Activated naive CD8-positive, alpha-beta T cell treated with anti-CD3 and anti-CD28 coated beads for 36 hours (primary cell): ENCODE results near the gene CD151. TPM values are rescaled to one million over a fixed set of nuclear protein-coding genes. Genes with fewer than 3 reads are reported as not detected.
A peak's percentile ranks its signal among the peaks of the same experiment; 100 is the strongest.

ENCODE experiments used
- DNase-seq: peaks from one replicate; pipeline ENCODE4 v3.0.0; 2021
- H3K27ac Mint-ChIP-seq: one replicate; pipeline ENCODE4 v1.8.0; 2022; ENCODE audit warnings: mild to moderate bottlenecking, moderate library complexity, mixed read lengths
- H3K27me3 Mint-ChIP-seq: one replicate; pipeline ENCODE4 v1.8.0; 2022; ENCODE audit warnings: mild to moderate bottlenecking, mixed read lengths
- H3K36me3 Mint-ChIP-seq: one replicate; pipeline ENCODE4 v1.8.0; 2021; ENCODE audit warnings: mild to moderate bottlenecking, mixed read lengths
- H3K4me1 Mint-ChIP-seq: one replicate; pipeline ENCODE4 v1.8.0; 2021; ENCODE audit warnings: mixed read lengths
- H3K4me3 Mint-ChIP-seq: one replicate; pipeline ENCODE4 v1.8.0; 2022; ENCODE audit warnings: mild to moderate bottlenecking, moderate library complexity, mixed read lengths
- H3K9me3 Mint-ChIP-seq: one replicate; pipeline ENCODE4 v1.8.0; 2022; ENCODE audit warnings: mixed read lengths
- total RNA-seq, 2 experiments: library from RNA; stranded (reverse); gene quantifications; one replicate each; pipeline ENCODE4 v1.2.3, GENCODE V29; 2021

Gene CD151
- total RNA-seq, 2 experiments from 2014 or later = 47.3 to 51.1 TPM

DNA sequence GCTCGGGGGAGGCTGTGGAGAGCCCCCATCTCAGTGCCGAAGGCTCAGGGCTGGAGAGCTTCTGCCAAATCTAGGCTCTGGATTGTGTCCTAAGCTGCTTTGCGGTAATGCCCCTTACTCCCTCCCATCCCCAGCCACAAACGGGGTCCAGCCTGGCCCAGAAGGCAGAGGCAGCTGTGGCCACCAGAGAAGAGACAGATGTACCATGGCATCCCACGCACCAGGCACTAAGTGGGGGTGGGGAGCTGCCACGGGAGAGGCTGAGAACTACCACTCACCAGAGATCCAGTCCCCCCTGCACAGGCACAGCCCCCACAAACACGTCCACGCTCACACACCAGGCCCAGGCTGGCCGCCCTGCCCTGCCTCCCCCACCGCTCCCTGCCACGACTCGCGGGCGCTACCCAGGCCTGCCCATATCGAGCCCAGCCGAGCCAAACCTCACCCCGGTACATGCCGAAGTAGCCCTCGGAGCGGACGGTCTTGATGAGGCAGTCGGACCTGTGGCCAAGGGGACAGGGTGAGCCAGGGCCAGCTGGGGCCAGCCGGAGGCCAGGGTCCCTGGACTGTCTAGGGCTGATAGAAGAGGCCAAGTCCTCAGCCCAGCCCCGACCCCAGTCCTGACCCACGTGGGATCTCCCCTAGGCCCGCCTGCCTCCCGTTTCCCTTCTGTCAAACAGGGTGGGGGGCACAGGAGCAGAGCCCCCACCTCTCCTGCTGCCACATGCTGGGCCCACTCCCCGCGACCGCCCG is 38.6 kb upstream of the CD151 start:
- Mint-ChIP-seq H3K4me3 (peak overlapping the region; percentile 62), H3K4me1 (peaks cover 9% of the 10 kb centered on the region), H3K27ac (no peak overlapping the region), H3K27me3 (no peaks in the 10 kb centered on the region), H3K36me3 (peaks cover 12% of the 10 kb centered on the region), H3K9me3 (no peaks in the 10 kb centered on the region)
- DNase-seq = no peak

DNA sequence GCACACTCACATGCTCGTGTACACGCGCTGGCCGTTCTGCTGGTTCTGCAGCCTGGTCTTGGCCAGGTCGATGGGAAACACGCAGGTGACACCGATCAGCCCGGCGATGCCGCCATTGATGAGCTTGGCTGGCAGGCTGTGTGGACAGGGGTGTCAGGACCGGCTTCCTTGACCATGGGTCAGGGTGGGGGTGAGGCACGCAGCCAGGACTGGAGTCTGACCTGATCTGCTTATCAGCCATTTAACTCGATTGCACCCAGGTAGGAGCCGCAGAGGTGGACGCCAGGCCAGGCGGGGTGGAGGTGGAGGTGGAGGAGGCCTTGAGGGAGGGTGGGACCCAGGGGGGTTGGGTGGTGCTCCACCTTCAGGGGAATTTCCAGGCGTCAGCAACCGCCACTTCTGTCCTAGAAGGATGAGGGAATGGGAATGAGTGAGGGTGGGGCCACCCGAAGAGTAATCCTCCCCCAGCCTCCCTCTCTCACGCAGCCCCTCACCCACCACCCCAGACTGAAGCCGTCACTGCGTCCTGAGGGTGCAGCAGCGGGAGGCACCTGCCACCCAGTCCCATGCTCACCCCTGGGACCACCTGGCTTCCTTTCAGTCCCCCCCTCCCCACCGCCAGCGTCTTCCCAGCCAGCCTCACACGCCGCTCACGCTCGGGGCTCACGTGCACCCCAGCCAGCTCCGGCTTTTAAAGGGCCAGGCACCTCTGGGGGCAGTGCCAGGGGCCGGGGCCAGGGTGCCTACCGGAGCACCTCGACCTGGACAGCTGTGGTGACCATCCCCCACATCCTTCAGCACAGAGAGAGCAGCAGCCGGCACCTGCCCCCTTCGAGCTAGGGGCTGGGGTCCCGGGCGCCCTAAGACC is 37.8 kb upstream of the CD151 start:
- H3K4me3 Mint-ChIP-seq = peak overlapping the region; percentile 93
- no peaks in the 10 kb centered on the region for H3K27me3 Mint-ChIP-seq
- H3K9me3 Mint-ChIP-seq = no peaks in the 10 kb centered on the region
- H3K36me3 Mint-ChIP-seq = peaks cover 12% of the 10 kb centered on the region
- DNase-seq = no peak
- H3K4me1 Mint-ChIP-seq = peaks cover 9% of the 10 kb centered on the region
- no peak overlapping the region for H3K27ac Mint-ChIP-seq

DNA sequence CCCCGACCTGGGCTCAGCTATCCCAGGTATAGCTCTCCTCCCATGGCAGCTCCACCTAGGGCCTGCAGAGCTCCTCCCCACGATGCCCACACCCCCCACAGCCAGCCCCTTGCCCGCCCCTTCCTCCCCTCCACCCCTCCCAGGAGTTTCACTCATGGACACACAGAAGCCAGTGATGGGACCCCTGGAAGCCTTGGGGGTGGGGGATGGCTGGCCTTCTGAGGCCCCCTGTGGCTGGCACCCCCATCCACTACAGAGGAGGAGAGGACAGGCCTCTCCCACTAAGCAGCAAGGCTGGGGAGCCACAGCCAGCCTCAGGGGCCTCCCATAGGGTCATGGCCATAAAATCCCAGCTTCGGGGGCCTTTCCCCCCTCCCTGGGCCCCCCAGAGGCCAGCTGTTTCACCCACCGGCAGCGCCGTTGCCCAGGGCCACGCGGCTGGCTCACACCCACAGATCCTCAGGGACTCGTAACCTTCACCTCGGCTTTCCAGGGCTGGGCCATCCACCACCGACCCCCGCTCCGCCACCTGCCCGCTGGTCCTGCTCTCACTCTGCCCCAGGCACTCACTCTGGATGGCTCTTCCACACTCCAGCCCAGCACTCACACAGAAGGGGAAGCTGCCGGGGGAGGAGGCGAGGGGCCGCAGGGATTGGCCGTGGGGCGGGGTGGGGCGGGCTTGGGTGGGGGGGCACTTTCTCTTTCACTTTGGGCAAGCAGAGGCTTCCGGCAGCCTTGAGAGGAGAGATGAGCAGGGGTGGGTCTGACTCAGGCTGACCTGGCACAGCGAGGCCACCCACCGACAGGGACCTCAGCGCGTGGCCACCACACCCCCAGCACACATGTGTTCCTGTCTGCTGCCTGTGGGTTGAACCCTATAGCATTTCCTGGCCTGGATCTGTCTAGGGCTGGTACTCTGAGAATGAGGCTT is 36.9 kb upstream of the CD151 start:
- peaks cover 9% of the 10 kb centered on the region for H3K4me1 Mint-ChIP-seq
- peaks cover 10% of the 10 kb centered on the region for H3K36me3 Mint-ChIP-seq
- no peaks in the 10 kb centered on the region for H3K9me3 Mint-ChIP-seq
- no peaks in the 10 kb centered on the region for H3K27me3 Mint-ChIP-seq
- H3K4me3 Mint-ChIP-seq = peak overlapping the region; percentile 93
- peak; percentile 86 for DNase-seq
- H3K27ac Mint-ChIP-seq = peak overlapping the region; percentile 85

GRCh38 chr11:796565-797295 is 36.0 kb upstream of the CD151 start:
- Mint-ChIP-seq H3K4me3 (peak overlapping the region; percentile 93), H3K4me1 (peaks cover 9% of the 10 kb centered on the region), H3K36me3 (peaks cover 8% of the 10 kb centered on the region), H3K27me3 (no peaks in the 10 kb centered on the region), H3K9me3 (no peaks in the 10 kb centered on the region), H3K27ac (peak overlapping the region; percentile 85)
- no peak for DNase-seq

GRCh38 chr11:797296-798092 is 35.3 kb upstream of the CD151 start:
- no peaks in the 10 kb centered on the region for H3K9me3 Mint-ChIP-seq
- H3K27ac Mint-ChIP-seq = peak overlapping the region; percentile 85
- no peaks in the 10 kb centered on the region for H3K27me3 Mint-ChIP-seq
- peaks cover 9% of the 10 kb centered on the region for H3K4me1 Mint-ChIP-seq
- H3K4me3 Mint-ChIP-seq = peak overlapping the region; percentile 93
- peaks cover 8% of the 10 kb centered on the region for H3K36me3 Mint-ChIP-seq
- peak; percentile 89 for DNase-seq

DNA sequence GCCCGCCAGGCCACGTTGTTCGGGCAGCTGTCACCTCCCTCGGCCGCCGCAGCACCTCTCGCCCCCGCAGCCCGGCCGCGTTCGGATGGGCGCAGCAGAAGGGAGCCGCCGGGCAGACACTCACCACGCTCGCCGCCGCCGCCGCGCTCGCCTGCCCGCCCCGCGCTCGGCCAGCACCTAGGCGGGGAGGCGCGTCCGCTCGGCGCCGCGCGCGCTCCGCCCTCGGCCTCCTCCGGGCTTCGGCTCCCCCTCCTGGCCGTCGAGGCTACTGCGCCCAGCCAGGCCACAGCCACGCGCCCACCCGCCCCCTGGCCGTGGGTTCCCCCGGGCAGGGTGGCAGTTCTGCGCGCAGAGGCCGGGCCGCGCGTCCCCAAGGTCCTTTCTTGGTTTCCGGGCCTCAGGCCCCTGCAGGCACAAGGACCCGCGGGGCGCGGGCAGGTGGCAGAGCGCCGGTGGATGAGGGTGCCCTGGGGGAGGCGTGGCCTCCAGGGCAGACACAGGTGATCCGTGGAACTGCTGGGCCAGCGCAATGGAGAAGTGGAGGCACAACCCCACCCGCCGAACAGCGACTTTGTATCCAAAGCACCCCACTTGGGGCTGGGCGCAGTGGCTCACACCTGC is 34.5 kb upstream of the CD151 start, which contains the start of gene SLC25A22:
Gene SLC25A22 (minus strand): TSS at position 189 of the 621 bp plus-strand sequence. CDS start 3,275 bp downstream, outside the sequence.
- DNase-seq = peak; percentile 93
- H3K9me3 Mint-ChIP-seq = no peaks in the 10 kb centered on the region
- H3K27ac Mint-ChIP-seq = peak within 1 kb of the TSS; percentile 85
- H3K36me3 Mint-ChIP-seq = peaks cover 8% of the 10 kb centered on the region
- H3K4me3 Mint-ChIP-seq = peak within 1 kb of the TSS; percentile 93
- peaks cover 10% of the 10 kb centered on the region for H3K4me1 Mint-ChIP-seq
- no peaks in the 10 kb centered on the region for H3K27me3 Mint-ChIP-seq

- Mint-ChIP-seq H3K27ac (no peak overlapping the region), H3K9me3 (no peaks in the 10 kb centered on the region), H3K4me1 (peaks cover 15% of the 10 kb centered on the region), H3K27me3 (no peaks in the 10 kb centered on the region), H3K4me3 (no peak overlapping the region), H3K36me3 (peaks cover 4% of the 10 kb centered on the region)
- no peak for DNase-seq
These were observed 33.0 kb upstream of the CD151 start for GRCh38 chr11:799641-800316.

DNA sequence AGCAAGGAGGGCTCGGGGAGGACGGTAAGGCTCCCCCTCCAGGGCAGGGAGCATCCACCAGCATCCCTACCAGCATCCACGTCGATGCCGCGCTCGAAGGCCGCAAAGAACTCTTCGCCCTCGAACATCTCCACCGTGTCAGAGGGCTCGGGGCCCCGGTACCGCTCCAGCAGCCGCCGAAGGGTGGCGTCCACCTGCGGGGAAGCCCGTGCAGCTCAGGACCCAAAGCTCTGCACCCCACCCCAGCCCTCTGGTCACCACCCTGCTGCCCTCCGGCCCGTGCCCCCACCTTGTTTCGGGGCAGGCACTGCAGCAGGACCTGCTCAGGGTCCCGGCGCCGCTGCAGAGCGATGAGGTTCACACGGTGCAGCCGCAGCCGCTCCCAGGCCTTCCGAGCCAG is 32.3 kb upstream of the CD151 start:
- Mint-ChIP-seq H3K27ac (no peak overlapping the region), H3K4me1 (peaks cover 14% of the 10 kb centered on the region), H3K27me3 (no peaks in the 10 kb centered on the region), H3K36me3 (peaks cover 4% of the 10 kb centered on the region), H3K4me3 (no peak overlapping the region), H3K9me3 (no peaks in the 10 kb centered on the region)
- DNase-seq = no peak

DNA sequence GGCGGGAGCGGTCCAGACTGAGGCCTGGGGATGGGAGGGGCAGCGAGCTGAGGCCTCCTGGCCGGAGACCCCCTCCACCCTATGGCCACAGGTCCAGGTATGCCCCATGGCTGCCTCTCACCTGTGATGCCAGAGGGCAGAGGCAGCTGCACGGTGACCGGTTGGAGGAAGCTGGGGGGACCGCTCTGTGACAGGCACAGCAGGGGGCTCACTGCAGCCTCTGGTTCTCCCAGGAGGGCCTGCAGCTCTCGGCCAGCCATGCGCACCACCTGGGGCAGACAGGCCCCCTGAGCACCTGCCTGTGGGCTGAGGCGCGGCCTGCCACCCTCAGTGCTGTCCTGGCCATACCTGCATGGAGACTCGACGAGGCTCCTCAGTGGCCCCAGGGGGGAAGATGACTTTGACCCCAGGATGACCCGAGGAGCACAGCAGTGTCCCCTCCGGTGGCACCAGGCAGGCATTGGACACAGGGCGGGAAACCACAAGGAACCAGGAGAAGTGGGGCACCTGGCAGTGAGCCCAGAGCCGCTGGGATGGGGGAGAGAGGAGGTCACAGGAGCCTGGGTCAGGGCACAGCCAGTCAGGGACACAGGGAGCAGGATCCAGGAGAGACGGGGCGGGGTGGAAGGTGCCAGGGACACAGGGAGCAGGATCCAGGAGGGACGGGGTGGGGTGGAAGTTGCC is 31.5 kb upstream of the CD151 start:
- peaks cover 19% of the 10 kb centered on the region for H3K4me1 Mint-ChIP-seq
- H3K9me3 Mint-ChIP-seq = no peaks in the 10 kb centered on the region
- H3K27me3 Mint-ChIP-seq = no peaks in the 10 kb centered on the region
- peak overlapping the region; percentile 29 for H3K4me3 Mint-ChIP-seq
- no peak for DNase-seq
- peaks cover 4% of the 10 kb centered on the region for H3K36me3 Mint-ChIP-seq
- H3K27ac Mint-ChIP-seq = no peak overlapping the region

- Mint-ChIP-seq H3K9me3 (no peaks in the 10 kb centered on the region), H3K4me3 (no peak overlapping the region), H3K4me1 (peaks cover 16% of the 10 kb centered on the region), H3K27me3 (no peaks in the 10 kb centered on the region), H3K36me3 (peaks cover 4% of the 10 kb centered on the region), H3K27ac (no peak overlapping the region)
- no peak for DNase-seq
These were observed 30.6 kb upstream of the CD151 start for GRCh38 chr11:802018-802617.

- H3K27ac Mint-ChIP-seq = no peak overlapping the region
- H3K4me3 Mint-ChIP-seq = no peak overlapping the region
- peaks cover 19% of the 10 kb centered on the region for H3K4me1 Mint-ChIP-seq
- H3K27me3 Mint-ChIP-seq = no peaks in the 10 kb centered on the region
- no peaks in the 10 kb centered on the region for H3K9me3 Mint-ChIP-seq
- peaks cover 6% of the 10 kb centered on the region for H3K36me3 Mint-ChIP-seq
- no peak for DNase-seq
These were observed 29.9 kb upstream of the CD151 start for GRCh38 chr11:802693-803466.

GRCh38 chr11:803467-803742 is 29.3 kb upstream of the CD151 start:
- H3K9me3 Mint-ChIP-seq = no peaks in the 10 kb centered on the region
- no peaks in the 10 kb centered on the region for H3K27me3 Mint-ChIP-seq
- H3K27ac Mint-ChIP-seq = no peak overlapping the region
- peaks cover 7% of the 10 kb centered on the region for H3K36me3 Mint-ChIP-seq
- no peak for DNase-seq
- peaks cover 22% of the 10 kb centered on the region for H3K4me1 Mint-ChIP-seq
- no peak overlapping the region for H3K4me3 Mint-ChIP-seq
